Germinal center (tissue), 1 donor: ENCODE results near the gene CLDN6.
"Not testable (repeated sequence)": the region's sequence is repeated elsewhere in the genome, so short reads cannot be mapped to it uniquely, and the experiment has no call there.

ENCODE experiments used
- DNase-seq: peaks from one replicate; pipeline ENCODE4 v3.0.0; 2012; ENCODE audit warnings: mixed read lengths, low spot score

Gene CLDN6, protein sequence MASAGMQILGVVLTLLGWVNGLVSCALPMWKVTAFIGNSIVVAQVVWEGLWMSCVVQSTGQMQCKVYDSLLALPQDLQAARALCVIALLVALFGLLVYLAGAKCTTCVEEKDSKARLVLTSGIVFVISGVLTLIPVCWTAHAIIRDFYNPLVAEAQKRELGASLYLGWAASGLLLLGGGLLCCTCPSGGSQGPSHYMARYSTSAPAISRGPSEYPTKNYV

DNA sequence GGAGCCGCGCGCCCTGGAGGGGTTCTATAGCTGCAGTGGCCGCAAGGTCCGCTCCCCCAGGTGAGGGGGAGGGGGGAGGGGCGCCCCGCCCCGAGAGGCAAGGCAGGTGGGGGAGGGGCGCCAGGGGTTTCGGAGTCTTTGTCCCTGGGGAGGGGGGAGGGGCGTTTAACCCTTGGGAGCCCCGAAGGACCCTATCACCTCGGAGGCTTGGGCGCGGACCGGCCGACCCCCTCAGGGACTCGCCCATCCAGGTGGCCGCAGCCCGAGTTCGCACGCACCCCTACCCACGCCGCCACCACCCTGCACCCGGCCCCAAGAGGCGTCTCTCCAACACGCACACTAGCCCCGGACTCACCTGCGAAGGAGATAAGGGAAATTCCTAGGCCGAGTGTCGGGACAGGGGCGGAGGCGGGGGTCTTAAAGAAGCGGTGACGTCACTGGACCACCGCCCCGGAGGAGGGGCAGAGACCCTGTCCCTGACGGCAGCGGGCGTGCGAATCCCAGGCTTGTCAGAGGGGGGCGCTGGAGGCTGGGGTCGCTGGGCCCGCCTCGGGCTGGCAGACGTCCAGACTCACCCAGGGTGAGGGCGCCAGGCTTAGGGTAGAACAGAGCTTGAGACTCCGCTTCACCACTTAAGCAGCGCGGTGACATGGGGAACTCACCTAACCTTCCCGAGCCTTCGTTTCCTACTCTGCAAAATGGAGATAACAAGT lies at the start of gene CLDN6:
Gene CLDN6 (minus strand): TSS at position 390 of the 713 bp plus-strand sequence. CDS start 2,162 bp downstream, outside the sequence.
- no peak for DNase-seq

GRCh38 chr16:3066440-3066748 lies 48.4 kb upstream of the CLDN6 start:
- DNase-seq, result no peak

- no peak for DNase-seq
Observed at GRCh38 chr16:3065742-3066439, 47.9 kb upstream of the CLDN6 start.

DNA sequence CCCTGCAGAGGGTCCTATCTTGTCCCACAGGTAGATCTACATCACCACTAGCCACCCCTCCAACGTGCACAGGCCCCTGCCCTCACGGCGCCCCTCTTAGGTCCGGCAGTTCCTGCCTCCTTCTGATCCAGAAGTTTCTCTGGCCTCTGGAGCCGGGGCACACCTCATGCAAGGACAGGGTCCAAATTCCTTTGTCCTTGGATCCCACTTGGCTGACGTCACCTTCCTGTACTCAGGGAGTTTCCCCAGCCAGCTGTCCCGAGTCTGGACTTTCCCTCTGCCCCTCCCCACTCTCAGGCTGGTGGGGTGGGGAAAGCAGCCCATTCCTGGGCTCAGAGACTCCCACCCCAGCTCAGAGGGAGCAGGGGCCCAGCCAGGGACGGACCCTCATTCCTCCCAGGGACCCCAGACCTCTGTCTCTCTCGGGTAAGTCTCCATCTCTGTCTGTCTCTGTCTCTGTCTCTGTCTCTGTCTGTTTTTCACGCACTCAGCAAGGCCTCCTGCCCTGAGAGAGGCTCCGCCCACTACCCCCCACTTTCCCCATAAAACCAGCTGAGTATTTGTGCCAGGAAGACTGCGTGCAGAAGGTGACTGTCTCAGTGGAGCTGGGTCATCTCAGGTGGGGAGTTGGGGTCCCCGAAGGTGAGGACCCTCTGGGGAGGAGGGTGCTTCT lies 47.2 kb upstream of the CLDN6 start, which contains the start of gene IL32:
Gene IL32 (plus strand): TSS at position 572 of the 673 bp plus-strand sequence. CDS start 172 bp downstream, outside the sequence.
- no peak for DNase-seq

DNA sequence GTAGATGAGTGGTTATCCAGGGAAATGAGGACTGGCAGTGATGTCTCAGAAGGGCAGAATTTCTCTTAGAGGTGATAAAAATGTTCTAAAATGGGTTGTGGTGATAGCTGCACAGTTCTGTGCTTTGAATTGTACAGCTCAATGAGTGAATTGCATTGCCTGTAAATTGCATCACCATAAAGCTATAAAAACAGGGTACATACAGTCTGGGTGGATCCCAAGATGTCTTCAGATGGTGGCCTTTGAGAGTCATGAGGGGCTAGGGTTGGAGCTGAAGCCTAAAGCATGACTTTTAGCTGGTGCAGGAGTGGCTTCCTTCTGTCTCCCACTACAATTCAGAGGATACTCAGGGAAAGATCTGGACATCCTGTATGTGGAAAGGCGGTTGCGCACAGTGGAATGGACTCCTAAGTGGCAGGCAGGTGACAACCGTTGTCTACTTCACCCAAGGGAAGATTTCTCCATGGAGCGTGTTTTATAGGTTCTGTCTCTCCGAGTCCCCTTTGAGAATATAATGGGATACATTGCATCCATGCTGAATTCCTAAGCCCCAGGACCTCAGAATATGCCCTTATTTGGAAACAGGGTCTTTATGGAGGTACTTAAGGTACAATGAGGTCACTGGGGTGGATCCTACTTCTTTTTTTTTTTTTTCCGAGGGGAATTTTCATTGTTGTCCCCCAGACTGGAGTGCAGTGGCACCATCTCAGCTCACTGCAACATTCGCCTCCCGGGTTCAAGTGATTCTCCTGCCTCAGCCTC lies 45.8 kb upstream of the CLDN6 start:
- no peak for DNase-seq

DNA sequence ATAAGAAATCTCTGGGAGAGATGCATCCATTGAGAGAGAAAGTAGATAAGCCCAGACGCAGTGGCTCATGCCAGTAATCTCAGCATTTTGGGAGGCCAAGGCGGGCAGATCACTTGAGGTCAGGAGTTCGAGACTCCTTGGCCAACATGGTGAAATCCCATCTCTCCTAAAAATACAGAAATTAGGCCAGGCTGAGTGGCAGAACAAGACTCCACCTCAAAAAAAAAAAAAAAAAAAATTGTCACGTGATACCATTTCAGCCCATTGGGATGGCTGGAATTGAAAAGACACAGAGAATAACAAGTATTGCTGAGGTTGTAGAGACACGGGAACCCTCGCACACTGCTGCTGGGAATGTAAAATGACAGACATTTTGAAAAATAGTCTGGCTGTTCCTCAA lies 44.6 kb upstream of the CLDN6 start:
- no peak for DNase-seq

DNA sequence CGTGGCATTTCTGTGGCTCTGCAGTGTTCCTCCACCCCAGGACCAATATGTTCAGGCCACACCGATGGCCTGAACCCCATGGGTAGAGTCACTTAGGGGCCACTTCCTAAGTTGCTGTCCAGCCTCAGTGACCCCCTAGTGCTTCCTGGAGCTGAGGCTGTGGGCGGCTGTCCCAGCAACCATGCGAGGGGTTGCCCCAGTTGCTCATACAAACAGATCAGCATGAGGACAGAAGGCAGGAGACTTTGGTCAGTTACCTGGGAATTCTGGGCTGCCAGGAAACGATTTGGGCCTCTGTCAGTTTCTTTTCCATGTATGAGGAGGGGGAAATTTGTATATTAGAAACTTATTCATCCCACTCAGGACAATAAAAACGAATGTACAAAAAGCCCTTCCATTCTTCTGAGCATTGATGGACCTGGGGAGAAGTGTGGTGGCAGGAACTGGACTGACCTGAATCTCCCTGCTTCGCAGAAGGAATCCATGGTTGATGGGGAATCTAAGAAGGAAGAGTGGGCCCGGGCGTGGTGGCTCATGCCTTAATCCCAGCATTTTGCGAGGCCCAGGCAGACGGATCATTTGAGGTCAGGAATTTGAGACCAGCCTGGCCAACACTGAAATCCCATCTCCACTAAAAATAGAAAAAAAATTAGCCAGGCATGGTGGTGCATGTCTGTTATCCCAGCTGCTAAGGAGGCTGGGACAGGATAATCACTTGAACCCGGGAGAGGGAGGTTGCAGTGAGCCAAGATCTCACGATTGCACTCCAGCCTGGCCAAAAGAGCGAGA lies 42.5 kb upstream of the CLDN6 start:
- no peak for DNase-seq

GRCh38 chr16:3059723-3060242 lies 41.8 kb upstream of the CLDN6 start:
- DNase-seq, result no peak

GRCh38 chr16:3059041-3059722 lies 41.2 kb upstream of the CLDN6 start:
- DNase-seq, result peak; percentile 92

- peak; percentile 50 for DNase-seq
Observed at GRCh38 chr16:3058139-3059030, 40.4 kb upstream of the CLDN6 start.

GRCh38 chr16:3057181-3058138 lies 39.5 kb upstream of the CLDN6 start:
- DNase-seq, result no peak

- no peak for DNase-seq
Observed at GRCh38 chr16:3056336-3057180, 38.6 kb upstream of the CLDN6 start.

GRCh38 chr16:3055734-3056115 lies 37.7 kb upstream of the CLDN6 start:
- DNase-seq, result not testable (repeated sequence)

- no peak for DNase-seq
Observed at GRCh38 chr16:3054965-3055733, 37.2 kb upstream of the CLDN6 start.

DNA sequence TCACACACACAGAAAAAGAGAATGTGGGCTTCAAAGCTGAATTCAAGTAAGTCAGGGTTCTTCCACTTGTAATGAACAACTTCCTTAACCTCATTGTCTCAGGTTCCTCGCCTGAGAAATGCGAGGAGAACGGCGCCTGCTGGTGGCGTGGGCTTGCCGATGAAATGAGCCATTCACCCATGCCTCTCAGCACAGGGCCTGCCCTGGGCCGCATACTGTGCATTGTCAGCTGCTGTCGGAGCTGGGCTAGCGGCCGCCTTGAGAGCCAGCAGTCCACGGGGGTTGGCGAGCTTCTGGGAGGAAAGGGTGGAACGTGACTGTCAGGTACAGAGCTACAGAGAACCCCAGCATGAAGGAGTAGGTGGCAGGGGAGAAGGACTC lies 35.3 kb upstream of the CLDN6 start:
- DNase-seq, result not testable (repeated sequence)
